H9 (cell line): Measurements from ENCODE around the gene BICRAL. TPM values are rescaled to one million over a fixed set of nuclear protein-coding genes. Genes with fewer than 3 reads are reported as not detected.

ENCODE experiments used
- DNase-seq: peaks from one replicate; pipeline ENCODE4 v3.0.0-alpha.2; 2017
- H2AFZ ChIP-seq: one replicate; pipeline ENCODE4 v1.6.1; 2013; ENCODE audit warnings: mild to moderate bottlenecking, low read length, control low read depth, moderate library complexity
- H2AK5ac ChIP-seq: 2 replicates; pipeline ENCODE4 v1.6.1; 2013; ENCODE audit warnings: low read length, control low read depth, mixed read lengths; ENCODE audit not compliant: insufficient read length
- H2BK120ac ChIP-seq: one replicate; pipeline ENCODE4 v1.6.1; 2013; ENCODE audit warnings: low read depth, mild to moderate bottlenecking, low read length, control low read depth, inconsistent platforms; ENCODE audit not compliant: poor library complexity, severe bottlenecking
- H2BK12ac ChIP-seq: 2 replicates; pipeline ENCODE4 v1.6.1; 2013; ENCODE audit warnings: low read length, control low read depth, mixed read lengths, low read depth; ENCODE audit not compliant: insufficient read length
- H2BK15ac ChIP-seq: 2 replicates; pipeline ENCODE4 v1.6.1; 2013; ENCODE audit warnings: low read depth, low read length, control low read depth
- H2BK20ac ChIP-seq: one replicate; pipeline ENCODE4 v1.6.1; 2013; ENCODE audit warnings: low read depth, mild to moderate bottlenecking, low read length, control low read depth, inconsistent platforms; ENCODE audit not compliant: poor library complexity, severe bottlenecking
- H2BK5ac ChIP-seq: 2 replicates; pipeline ENCODE4 v1.6.1; 2013; ENCODE audit warnings: low read length, control low read depth, mixed read lengths; ENCODE audit not compliant: insufficient read length
- H3K14ac ChIP-seq: 2 replicates; pipeline ENCODE4 v1.6.1; 2013; ENCODE audit warnings: low read length, control low read depth; ENCODE audit not compliant: insufficient read depth
- H3K18ac ChIP-seq: 2 replicates; pipeline ENCODE4 v1.6.1; 2013; ENCODE audit warnings: low read depth, mild to moderate bottlenecking, mixed read lengths, low read length, control low read depth; ENCODE audit not compliant: insufficient read length
- H3K23ac ChIP-seq: 2 replicates; pipeline ENCODE4 v1.6.1; 2013; ENCODE audit warnings: low read length, control low read depth, mixed read lengths, low read depth; ENCODE audit not compliant: insufficient read length
- H3K23me2 ChIP-seq: 2 replicates; pipeline ENCODE4 v1.6.1; 2013; ENCODE audit warnings: low read depth, mild to moderate bottlenecking, mixed read lengths, low read length, control low read depth; ENCODE audit not compliant: insufficient read length, poor library complexity, severe bottlenecking
- H3K27ac ChIP-seq: 2 replicates; pipeline ENCODE4 v1.5.1; 2013; ENCODE audit warnings: low read length, control low read depth, mixed read lengths, low read depth; ENCODE audit not compliant: insufficient read length
- H3K27me3 ChIP-seq: 2 replicates; pipeline ENCODE4 v1.6.1; 2013; ENCODE audit warnings: low read length, control low read depth, inconsistent platforms; ENCODE audit not compliant: insufficient read depth
- H3K4ac ChIP-seq: 2 replicates; pipeline ENCODE4 v1.6.1; 2013; ENCODE audit warnings: low read depth, mild to moderate bottlenecking, control low read depth, inconsistent platforms, low read length, moderate library complexity
- H3K4me1 ChIP-seq: 2 replicates; pipeline ENCODE4 v1.6.1; 2013; ENCODE audit warnings: low read length, control low read depth, inconsistent platforms; ENCODE audit not compliant: insufficient read depth
- H3K4me2 ChIP-seq: 2 replicates; pipeline ENCODE4 v1.6.1; 2013; ENCODE audit warnings: low read length, control low read depth, mixed read lengths; ENCODE audit not compliant: insufficient read length, insufficient read depth
- H3K56ac ChIP-seq: 2 replicates; pipeline ENCODE4 v1.6.1; 2013; ENCODE audit warnings: low read depth, mild to moderate bottlenecking, mixed read lengths, low read length, control low read depth; ENCODE audit not compliant: insufficient read length
- H3K79me1 ChIP-seq: 2 replicates; pipeline ENCODE4 v1.6.1; 2013; ENCODE audit warnings: low read depth, mild to moderate bottlenecking, moderate library complexity, low read length, control low read depth, inconsistent platforms; ENCODE audit not compliant: insufficient read depth, poor library complexity, severe bottlenecking
- H3K79me2 ChIP-seq: 2 replicates; pipeline ENCODE4 v1.6.1; 2013; ENCODE audit warnings: low read length, control low read depth, inconsistent platforms; ENCODE audit not compliant: insufficient read depth
- H3K9ac ChIP-seq: 2 replicates; pipeline ENCODE4 v1.6.1; 2013; ENCODE audit warnings: low read length, control low read depth, mixed read lengths; ENCODE audit not compliant: insufficient read length; ENCODE audit errors: extremely low read depth
- H3K9me3 ChIP-seq: one replicate; pipeline ENCODE4 v1.6.1; 2013; ENCODE audit warnings: low read depth, low read length, inconsistent platforms; ENCODE audit not compliant: control insufficient read depth
- H3T11ph ChIP-seq: one replicate; pipeline ENCODE4 v1.6.1; 2013; ENCODE audit warnings: mild to moderate bottlenecking, low read length, control low read depth, inconsistent platforms
- H4K20me1 ChIP-seq: one replicate; pipeline ENCODE4 v1.6.1; 2013; ENCODE audit not compliant: control insufficient read depth, insufficient read length, insufficient read depth
- H4K5ac ChIP-seq: 2 replicates; pipeline ENCODE4 v1.6.1; 2013; ENCODE audit warnings: low read depth, mild to moderate bottlenecking, mixed read lengths, low read length, control low read depth; ENCODE audit not compliant: insufficient read length
- H4K8ac ChIP-seq: replicated peaks from 2 replicates; pipeline ENCODE4 v1.6.1; 2013; ENCODE audit warnings: low read length, control low read depth, mixed read lengths, low read depth; ENCODE audit not compliant: insufficient read length
- H4K91ac ChIP-seq: 2 replicates; pipeline ENCODE4 v1.6.1; 2013; ENCODE audit warnings: low read depth, mild to moderate bottlenecking, moderate library complexity, mixed read lengths, low read length, control low read depth; ENCODE audit not compliant: insufficient read length
- H3K27ac Mint-ChIP-seq, 3 experiments: 2 replicates in 2 of 3; 3 replicates in 1 of 3; pipeline ENCODE4 v1.8.0; 2020 to 2021; ENCODE audit warnings: mixed read lengths in 3 of 3, mild to moderate bottlenecking in 1 of 3, moderate library complexity in 1 of 3
- H3K27me3 Mint-ChIP-seq: 2 replicates; pipeline ENCODE4 v1.8.0; 2021; ENCODE audit warnings: low read depth, mild to moderate bottlenecking, moderate library complexity, mixed read lengths
- H3K36me3 Mint-ChIP-seq, 3 experiments: 2 replicates in 2 of 3; 3 replicates in 1 of 3; pipeline ENCODE4 v1.8.0; 2020 to 2021; ENCODE audit warnings: low read depth in 3 of 3, mixed read lengths in 3 of 3; ENCODE audit not compliant: insufficient read depth in 1 of 3
- H3K4me1 Mint-ChIP-seq, 2 experiments: 2 replicates each; pipeline ENCODE4 v1.8.0; 2020; ENCODE audit warnings: mixed read lengths in 2 of 2
- H3K4me3 Mint-ChIP-seq, 2 experiments: 2 replicates in 1 of 2; 3 replicates in 1 of 2; pipeline ENCODE4 v1.8.0; 2020 to 2021; ENCODE audit warnings: mild to moderate bottlenecking in 2 of 2, mixed read lengths in 2 of 2, moderate library complexity in 1 of 2
- H3K9me3 Mint-ChIP-seq, 2 experiments: 2 replicates in 1 of 2; 3 replicates in 1 of 2; pipeline ENCODE4 v1.8.0; 2020; ENCODE audit warnings: mild to moderate bottlenecking in 2 of 2, mixed read lengths in 2 of 2, moderate library complexity in 1 of 2
- CTCF ChIP-seq: fragments of 200-600 bp; sonication (generic); conservative IDR thresholded peaks from 3 replicates; pipeline ENCODE4 v1.8.0; 2021; ENCODE audit warnings: antibody characterized with exemption, mild to moderate bottlenecking
- WGBS: extraction: QIAGEN DNeasy Blood & Tissue Kit; methylation state at CpG from one replicate; pipeline ENCODE4 v1.1.7; 2013; ENCODE audit warnings: missing lambda C conversion rate, low lambda C conversion rate, mixed read lengths; ENCODE audit not compliant: insufficient read length; ENCODE audit errors: extremely low coverage; 5-methylcytosine and 5-hydroxymethylcytosine counted together
- total RNA-seq: library from RNA; stranded (reverse); gene quantifications from 2 replicates; pipeline ENCODE4 v1.2.1, GENCODE V29; 2021

The BICRAL gene
- total RNA-seq, 1 experiment from 2014 or later, result 9.8 TPM

- Histone ChIP-seq H2AFZ (no peak overlapping the region), H3K23ac (no peak overlapping the region), H3K9me3 (no peaks in the 10 kb centered on the region), H4K5ac (no peak overlapping the region), H4K20me1 (no peaks in the 10 kb centered on the region), H3K27ac (no peak overlapping the region), H2BK5ac (no peak overlapping the region), H4K91ac (no peak overlapping the region), H3K56ac (no peak overlapping the region), H2AK5ac (no peak overlapping the region), H2BK20ac (no peak overlapping the region), H3K79me1 (no peaks in the 10 kb centered on the region), H3K4ac (no peak overlapping the region), H3K18ac (no peak overlapping the region), H3K14ac (no peak overlapping the region), H2BK15ac (no peak overlapping the region), H3K27me3 (no peaks in the 10 kb centered on the region), H3K4me2 (no peak overlapping the region), H4K8ac (no peak overlapping the region), H3K9ac (no peak overlapping the region), H3T11ph (no peak overlapping the region), H3K23me2 (no peaks in the 10 kb centered on the region), H2BK12ac (no peak overlapping the region), H3K79me2 (no peaks in the 10 kb centered on the region), H3K4me1 (no peaks in the 10 kb centered on the region), H2BK120ac (no peak overlapping the region)
- Mint-ChIP-seq H3K9me3 (no peaks in the 10 kb centered on the region), H3K4me3 (no peak overlapping the region), H3K27ac (peak overlapping the region in 1 of 3 experiments; percentile 50; a peak in 1 of 7 replicates), H3K36me3 (peaks cover 21 to 57% (median 52%) of the 10 kb centered on the region in 3 experiments; a peak in 6 of 7 replicates), H3K27me3 (no peaks in the 10 kb centered on the region), H3K4me1 (no peaks in the 10 kb centered on the region)
- WGBS, result no CpG with 5 or more reads among the region's 6 CpGs
- no peak for DNase-seq
- TF ChIP-seq CTCF, result no peak
Measured at GRCh38 chr6:42860481-42860880, 78.6 kb downstream of the BICRAL start.
